SU-DHL-6 (cell line): ENCODE results near the gene S100A9.

Source experiments
- H2AFZ ChIP-seq: fragments of 200-600 bp; sonication (generic); 2 replicates; pipeline ENCODE4 v1.6.1; 2014; ENCODE audit warnings: low read depth, mild to moderate bottlenecking, moderate library complexity, mixed read lengths, antibody characterized with exemption, low read length; ENCODE audit not compliant: severe bottlenecking
- H3F3A ChIP-seq: fragments of 200-600 bp; shearing (Covaris generic); 2 replicates; pipeline ENCODE4 v1.6.0; 2016; ENCODE audit warnings: antibody characterized with exemption, mild to moderate bottlenecking; ENCODE audit not compliant: insufficient read depth
- H3K27ac ChIP-seq: fragments of 200-600 bp; sonication (generic); 2 replicates; pipeline ENCODE4 v1.5.1; 2016; ENCODE audit warnings: low read depth, mild to moderate bottlenecking, low read length, moderate library complexity, mixed read lengths
- H3K27me3 ChIP-seq: fragments of 200-600 bp; sonication (generic), shearing (Covaris generic); 2 replicates; pipeline ENCODE4 v1.6.0; 2014; ENCODE audit warnings: mild to moderate bottlenecking, low read length
- H3K36me3 ChIP-seq: fragments of 200-600 bp; sonication (generic); 2 replicates; pipeline ENCODE4 v1.6.1; 2014; ENCODE audit warnings: mild to moderate bottlenecking, low read length, mixed read lengths
- H3K4me2 ChIP-seq: fragments of 300-600, 200-600 bp; shearing (Covaris generic), sonication (generic); 2 replicates; pipeline ENCODE4 v1.6.0; 2014; ENCODE audit warnings: low read length, low read depth, mild to moderate bottlenecking; ENCODE audit not compliant: poor library complexity, severe bottlenecking
- H3K4me3 ChIP-seq: fragments of 200-600 bp; sonication (generic); 2 replicates; pipeline ENCODE4 v1.5.1; 2014; ENCODE audit warnings: antibody characterized with exemption, low read length, mild to moderate bottlenecking, mixed read lengths; ENCODE audit not compliant: insufficient read depth, poor library complexity, severe bottlenecking
- H3K79me2 ChIP-seq: fragments of 200-600 bp; sonication (generic); 2 replicates; pipeline ENCODE4 v1.6.1; 2014; ENCODE audit warnings: mild to moderate bottlenecking, low read length, moderate library complexity; ENCODE audit not compliant: insufficient read depth
- H3K9ac ChIP-seq: fragments of 200-600 bp; sonication (generic); 2 replicates; pipeline ENCODE4 v1.7.0; 2014; ENCODE audit warnings: mild to moderate bottlenecking, low read length
- H3K9me2 ChIP-seq: fragments of 200-600 bp; sonication (generic); replicated peaks from 2 replicates; pipeline ENCODE4 v1.6.1; 2014; ENCODE audit warnings: low read length; ENCODE audit not compliant: insufficient read depth
- H3K9me3 ChIP-seq: fragments of 200-600 bp; sonication (generic); 2 replicates; pipeline ENCODE4 v1.6.1; 2014; ENCODE audit warnings: low read length, mixed read lengths; ENCODE audit not compliant: insufficient read depth
- H4K20me1 ChIP-seq: fragments of 200-600 bp; sonication (generic); 2 replicates; pipeline ENCODE4 v1.6.1; 2014; ENCODE audit warnings: low read depth, mild to moderate bottlenecking, antibody characterized with exemption, low read length, moderate library complexity, mixed read lengths
- CTCF ChIP-seq: fragments of 200-600 bp; sonication (generic); IDR thresholded peaks from one replicate; pipeline ENCODE4 v1.5.1; 2017; ENCODE audit warnings: antibody characterized with exemption, mild to moderate bottlenecking, low read length, moderate library complexity; ENCODE audit not compliant: insufficient read depth, poor library complexity, severe bottlenecking
- EZH2phosphoT487 ChIP-seq: fragments of 200-600 bp; sonication (generic), shearing (Covaris generic); conservative IDR thresholded peaks from 2 replicates; pipeline ENCODE4 v1.6.1; 2018; ENCODE audit warnings: mild to moderate bottlenecking, antibody characterized with exemption, low read length, moderate library complexity, mixed read lengths

S100A9 gene

GRCh38 chr1:153365696-153366095, 8.0 kb downstream of the S100A9 start:
- Histone ChIP-seq H3F3A (no peaks in the 10 kb centered on the region), H3K4me3 (no peak overlapping the region), H3K4me2 (no peak overlapping the region)

GRCh38 chr1:153366261-153366660, 8.6 kb downstream of the S100A9 start:
- H2AFZ ChIP-seq = no peak overlapping the region
- H3K27ac ChIP-seq = no peak overlapping the region
- no peaks in the 10 kb centered on the region for H3K9me2 ChIP-seq
- H3K36me3 ChIP-seq = no peaks in the 10 kb centered on the region
- no peaks in the 10 kb centered on the region for H3K9me3 ChIP-seq
- no peak overlapping the region for H3K4me3 ChIP-seq
- no peaks in the 10 kb centered on the region for H3K79me2 ChIP-seq
- TF ChIP-seq EZH2phosphoT487 (no peak), CTCF (no peak)
- no peaks in the 10 kb centered on the region for H4K20me1 ChIP-seq
- no peaks in the 10 kb centered on the region for H3K27me3 ChIP-seq
- no peak overlapping the region for H3K9ac ChIP-seq
- no peaks in the 10 kb centered on the region for H3F3A ChIP-seq
- no peak overlapping the region for H3K4me2 ChIP-seq

More at GRCh38 chr1:153365696-153366095, 8.0 kb downstream of the S100A9 start:
- no peak overlapping the region for H2AFZ ChIP-seq
- H3K9ac ChIP-seq = no peak overlapping the region
- H4K20me1 ChIP-seq = no peaks in the 10 kb centered on the region
- no peak for TF ChIP-seq CTCF
- no peak for TF ChIP-seq EZH2phosphoT487
- no peak overlapping the region for H3K27ac ChIP-seq
- no peaks in the 10 kb centered on the region for H3K27me3 ChIP-seq
- H3K36me3 ChIP-seq = no peaks in the 10 kb centered on the region
- no peaks in the 10 kb centered on the region for H3K79me2 ChIP-seq
- H3K9me2 ChIP-seq = no peaks in the 10 kb centered on the region
- no peaks in the 10 kb centered on the region for H3K9me3 ChIP-seq

DNA sequence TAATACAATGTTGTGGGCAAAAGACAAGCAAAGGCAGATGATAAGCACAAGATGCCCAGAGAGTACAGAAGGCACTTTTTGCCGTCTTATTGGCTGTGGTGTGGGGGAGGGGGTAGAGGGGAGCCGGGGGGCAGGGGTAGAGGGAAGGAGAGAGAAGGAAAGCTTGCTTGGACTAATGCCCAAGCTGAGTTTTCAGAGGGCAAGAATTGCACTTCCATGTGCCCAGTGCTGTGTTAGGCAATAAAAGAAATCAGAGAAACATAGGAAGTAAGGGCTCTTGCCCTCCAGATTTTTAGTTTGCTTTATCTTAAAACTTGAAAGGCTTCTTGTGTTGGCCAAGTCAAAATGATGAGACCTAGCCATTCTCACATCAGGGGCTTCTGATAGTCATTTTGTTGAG, 9.4 kb downstream of the S100A9 start:
- no peaks in the 10 kb centered on the region for H3F3A ChIP-seq
- no peaks in the 10 kb centered on the region for H3K9me3 ChIP-seq
- TF ChIP-seq EZH2phosphoT487 (no peak), CTCF (no peak)
- H2AFZ ChIP-seq = no peak overlapping the region
- no peak overlapping the region for H3K9ac ChIP-seq
- H3K4me3 ChIP-seq = no peak overlapping the region
- no peaks in the 10 kb centered on the region for H3K27me3 ChIP-seq
- H3K27ac ChIP-seq = no peak overlapping the region
- H4K20me1 ChIP-seq = no peaks in the 10 kb centered on the region
- H3K4me2 ChIP-seq = no peak overlapping the region
- no peaks in the 10 kb centered on the region for H3K79me2 ChIP-seq
- no peaks in the 10 kb centered on the region for H3K36me3 ChIP-seq
- H3K9me2 ChIP-seq = no peaks in the 10 kb centered on the region

- no peaks in the 10 kb centered on the region for H4K20me1 ChIP-seq
- H3K79me2 ChIP-seq = no peaks in the 10 kb centered on the region
- H3F3A ChIP-seq = no peaks in the 10 kb centered on the region
- no peak overlapping the region for H3K4me2 ChIP-seq
- no peak overlapping the region for H3K9ac ChIP-seq
- no peak overlapping the region for H3K27ac ChIP-seq
- H2AFZ ChIP-seq = no peak overlapping the region
- no peaks in the 10 kb centered on the region for H3K36me3 ChIP-seq
- no peaks in the 10 kb centered on the region for H3K9me2 ChIP-seq
- H3K4me3 ChIP-seq = no peak overlapping the region
- no peaks in the 10 kb centered on the region for H3K27me3 ChIP-seq
- no peak for TF ChIP-seq CTCF
- no peaks in the 10 kb centered on the region for H3K9me3 ChIP-seq
Measured at GRCh38 chr1:153368495-153368894, 10.8 kb downstream of the S100A9 start.
